AG04449 (cell line): ENCODE results near the gene SGF29.
"Not testable (repeated sequence)": the region's sequence is repeated elsewhere in the genome, so short reads cannot be mapped to it uniquely, and the experiment has no call there.

Experiments
- CTCF ChIA-PET: fragments of 350-600 bp; formaldehyde crosslinking; extraction: SDS; loops from one replicate; lab custom pipeline; 2021; ENCODE audit warnings: antibody characterized with exemption; lab: Yijun Ruan, JAX
- POLR2A ChIA-PET: fragments of 400-600, 350-600 bp; formaldehyde crosslinking; extraction: SDS; loops from one replicate; lab custom pipeline; 2020; ENCODE audit warnings: antibody characterized with exemption, inconsistent platforms; lab: Yijun Ruan, JAX
- DNase-seq: peaks from one replicate; pipeline ENCODE4 v3.0.0-alpha.2; 2010; ENCODE audit warnings: low read depth, low spot score
- H3K4me3 ChIP-seq: 2 replicates; pipeline ENCODE4 v1.5.1; 2011; ENCODE audit warnings: low read depth, mild to moderate bottlenecking, control low read depth, low read length
- CTCF ChIP-seq: IDR thresholded peaks from one replicate; pipeline ENCODE4 v1.5.1; 2011; ENCODE audit warnings: mild to moderate bottlenecking, moderate library complexity, low read length, control low read depth, inconsistent platforms; ENCODE audit not compliant: insufficient read depth; ENCODE audit errors: missing control alignments

Gene SGF29

GRCh38 chr16:28616636-28617035 is 62.9 kb downstream of the SGF29 start:
- no peak for TF ChIP-seq CTCF
- ChIA-PET POLR2A (no interaction called here), CTCF (interaction anchor here (0.7 to 0.9 kb wide), 3 partner anchors 14 to 328 kb away, joined by 3 to 4 read pairs (median 3); no protein-coding TSS in a partner anchor)
- H3K4me3 ChIP-seq = no peak overlapping the region
- no peak for DNase-seq

GRCh38 chr16:28617874-28618273 is 64.2 kb downstream of the SGF29 start:
- no peak for TF ChIP-seq CTCF
- no peak for DNase-seq
- ChIA-PET CTCF (interaction anchor here (0.7 kb wide), 1 partner anchor 10 kb away, joined by 3 read pairs; no protein-coding TSS in a partner anchor), POLR2A (no interaction called here)
- no peak overlapping the region for H3K4me3 ChIP-seq

DNA sequence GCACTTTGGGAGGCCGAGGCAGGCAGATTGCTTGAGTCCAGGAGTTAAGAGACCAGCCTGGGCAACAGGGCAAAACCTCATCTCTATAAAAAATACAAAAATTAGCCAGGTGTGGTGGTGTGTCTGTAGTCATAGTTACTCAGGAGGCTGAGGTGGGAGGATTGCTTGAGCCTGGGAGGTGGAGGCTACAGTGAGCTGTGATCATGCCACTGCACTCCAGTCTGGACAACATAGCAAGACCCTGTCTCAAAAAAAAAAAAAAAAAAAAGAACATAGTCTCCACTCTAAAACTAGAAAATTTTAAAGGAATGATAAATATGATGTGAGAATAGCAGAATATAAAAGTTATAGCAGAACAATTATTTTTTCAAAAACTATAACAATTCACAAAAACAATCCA is 66.6 kb downstream of the SGF29 start:
- POLR2A ChIA-PET, CTCF ChIA-PET, H3K4me3 ChIP-seq, DNase-seq: not testable (repeated sequence)

GRCh38 chr16:28621481-28622155 is 67.9 kb downstream of the SGF29 start:
- ChIA-PET CTCF (no interaction called here), POLR2A (no interaction called here)
- no peak overlapping the region for H3K4me3 ChIP-seq
- DNase-seq = no peak
- no peak for TF ChIP-seq CTCF

DNA sequence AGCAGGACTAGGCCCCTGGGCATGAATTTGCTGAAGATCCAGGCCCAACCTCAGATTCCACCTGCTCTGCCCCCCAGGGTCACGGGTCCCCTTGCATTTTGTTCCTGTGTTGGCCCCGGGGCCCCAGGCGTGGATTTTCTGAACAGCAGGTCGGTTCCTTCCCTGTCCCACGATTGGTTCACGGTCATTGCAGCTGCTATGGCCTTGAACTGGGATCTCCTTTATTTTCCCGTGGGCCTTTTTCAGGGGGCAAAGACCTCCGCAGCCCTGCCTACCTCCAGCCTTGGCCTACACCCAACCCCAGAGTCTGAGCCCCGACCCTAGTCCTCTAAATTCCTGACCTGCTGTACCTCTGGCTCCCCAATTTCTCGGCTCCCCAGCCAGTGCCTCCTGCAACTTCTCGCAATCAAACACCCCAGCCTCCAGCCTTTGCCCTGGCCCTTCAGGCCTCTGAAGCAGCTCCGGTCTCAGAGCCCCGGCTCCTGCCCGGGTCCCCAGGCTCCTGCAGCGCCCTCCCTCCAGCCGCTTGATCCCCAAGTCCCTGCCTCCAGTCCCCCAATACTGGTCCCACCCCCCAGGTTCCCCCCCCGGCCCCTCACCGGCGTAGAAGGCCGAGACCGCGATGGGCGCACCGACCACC is 68.9 kb downstream of the SGF29 start:
- H3K4me3 ChIP-seq, POLR2A ChIA-PET, DNase-seq, CTCF ChIA-PET: not testable (repeated sequence)

- ChIA-PET POLR2A (no interaction called here), CTCF (no interaction called here)
- no peak overlapping the region for H3K4me3 ChIP-seq
These were observed 69.5 kb downstream of the SGF29 start for GRCh38 chr16:28623172-28623711.

DNA sequence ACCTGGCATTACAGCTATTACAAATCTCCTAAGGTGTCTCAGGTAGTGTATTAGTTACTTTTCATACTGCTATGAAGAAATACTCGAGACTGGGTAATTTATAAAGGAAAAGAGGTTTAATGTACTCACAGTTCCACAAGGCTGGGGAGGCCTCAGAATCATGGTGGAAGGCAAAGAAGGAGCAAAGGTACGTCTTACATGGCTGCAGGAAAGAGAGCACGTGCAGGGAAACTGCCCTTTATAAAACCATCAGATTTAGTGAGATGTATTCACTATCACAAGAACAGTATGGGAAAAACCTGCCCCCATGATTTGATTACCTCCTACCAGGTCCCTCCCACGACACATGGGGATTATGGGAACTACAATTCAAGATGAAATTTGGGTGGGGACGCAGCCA is 77.2 kb downstream of the SGF29 start:
- DNase-seq, H3K4me3 ChIP-seq, POLR2A ChIA-PET, CTCF ChIA-PET: not testable (repeated sequence)

More at GRCh38 chr16:28623172-28623711, 69.5 kb downstream of the SGF29 start:
- TF ChIP-seq CTCF = no peak
- no peak for DNase-seq

- POLR2A ChIA-PET, CTCF ChIA-PET, H3K4me3 ChIP-seq: not testable (repeated sequence)
- DNase-seq = peak; percentile 10
These were observed 82.5 kb downstream of the SGF29 start for GRCh38 chr16:28636093-28636823.

DNA sequence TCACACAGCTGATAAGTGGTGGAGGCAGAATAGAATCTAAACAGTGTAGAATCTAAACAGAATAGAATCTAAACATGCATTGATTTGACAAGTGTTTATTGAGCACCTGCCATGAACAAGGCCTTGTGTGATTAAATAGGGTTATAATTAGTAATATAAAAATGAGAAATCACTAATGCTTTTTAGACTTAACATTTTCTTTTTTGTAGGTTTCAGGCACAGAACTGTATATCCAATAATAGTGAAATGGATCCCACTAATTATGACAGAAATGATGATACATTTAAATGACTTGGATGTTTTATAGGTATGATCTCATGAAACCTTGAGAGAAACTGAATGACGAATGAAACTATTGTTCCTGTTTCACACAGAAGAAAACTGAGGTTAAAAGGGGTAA is 84.0 kb downstream of the SGF29 start, which contains the start of gene NPIPB8:
NPIPB8 (plus strand) TSS at position 301 of the 400 bp plus-strand sequence. CDS start 296 bp downstream, outside the sequence.
- CTCF ChIA-PET, DNase-seq, POLR2A ChIA-PET, H3K4me3 ChIP-seq: not testable (repeated sequence)

GRCh38 chr16:28638359-28638758 is 84.6 kb downstream of the SGF29 start:
- DNase-seq, POLR2A ChIA-PET, CTCF ChIA-PET: not testable (repeated sequence)

GRCh38 chr16:28639959-28640358 is 86.2 kb downstream of the SGF29 start:
- CTCF ChIA-PET, H3K4me3 ChIP-seq: not testable (repeated sequence)

More at GRCh38 chr16:28638359-28638758, 84.6 kb downstream of the SGF29 start:
- not testable (repeated sequence) for H3K4me3 ChIP-seq

More at GRCh38 chr16:28639959-28640358, 86.2 kb downstream of the SGF29 start:
- POLR2A ChIA-PET, DNase-seq: not testable (repeated sequence)
